GM12872 (cell line): ENCODE results near the gene VPS37B.

Experiments
- CTCF ChIP-seq: IDR thresholded peaks from 3 replicates; pipeline ENCODE4 v1.5.1; 2011; ENCODE audit warnings: low read depth, mild to moderate bottlenecking, low read length, moderate library complexity; ENCODE audit not compliant: insufficient read depth

The VPS37B gene

DNA sequence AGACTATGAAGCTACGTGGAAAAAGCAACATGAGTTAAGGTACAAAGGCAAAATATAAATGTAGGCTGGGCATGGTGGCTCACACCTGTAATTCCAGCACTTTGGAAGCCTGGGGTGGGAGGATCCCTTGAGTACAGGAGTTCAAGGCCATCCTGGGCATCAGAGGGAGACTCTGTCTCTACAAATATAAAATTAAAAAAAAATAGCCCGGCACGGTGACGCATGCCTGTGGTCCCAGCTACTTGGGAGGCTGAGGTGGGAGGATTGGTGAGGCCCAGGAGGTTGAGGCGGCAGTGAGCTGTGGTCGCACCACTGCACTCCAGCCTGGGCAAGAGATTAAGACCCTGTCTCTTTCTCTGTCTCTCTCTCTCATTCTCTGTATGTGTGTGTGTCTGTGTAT, 4.0 kb upstream of the VPS37B start:
- TF ChIP-seq CTCF, result no peak

GRCh38 chr12:122896662-122897061, 738 bp upstream of the VPS37B start:
- no peak for TF ChIP-seq CTCF

- no peak for TF ChIP-seq CTCF
Observed at GRCh38 chr12:122895320-122895703, 612 bp downstream of the VPS37B start.

DNA sequence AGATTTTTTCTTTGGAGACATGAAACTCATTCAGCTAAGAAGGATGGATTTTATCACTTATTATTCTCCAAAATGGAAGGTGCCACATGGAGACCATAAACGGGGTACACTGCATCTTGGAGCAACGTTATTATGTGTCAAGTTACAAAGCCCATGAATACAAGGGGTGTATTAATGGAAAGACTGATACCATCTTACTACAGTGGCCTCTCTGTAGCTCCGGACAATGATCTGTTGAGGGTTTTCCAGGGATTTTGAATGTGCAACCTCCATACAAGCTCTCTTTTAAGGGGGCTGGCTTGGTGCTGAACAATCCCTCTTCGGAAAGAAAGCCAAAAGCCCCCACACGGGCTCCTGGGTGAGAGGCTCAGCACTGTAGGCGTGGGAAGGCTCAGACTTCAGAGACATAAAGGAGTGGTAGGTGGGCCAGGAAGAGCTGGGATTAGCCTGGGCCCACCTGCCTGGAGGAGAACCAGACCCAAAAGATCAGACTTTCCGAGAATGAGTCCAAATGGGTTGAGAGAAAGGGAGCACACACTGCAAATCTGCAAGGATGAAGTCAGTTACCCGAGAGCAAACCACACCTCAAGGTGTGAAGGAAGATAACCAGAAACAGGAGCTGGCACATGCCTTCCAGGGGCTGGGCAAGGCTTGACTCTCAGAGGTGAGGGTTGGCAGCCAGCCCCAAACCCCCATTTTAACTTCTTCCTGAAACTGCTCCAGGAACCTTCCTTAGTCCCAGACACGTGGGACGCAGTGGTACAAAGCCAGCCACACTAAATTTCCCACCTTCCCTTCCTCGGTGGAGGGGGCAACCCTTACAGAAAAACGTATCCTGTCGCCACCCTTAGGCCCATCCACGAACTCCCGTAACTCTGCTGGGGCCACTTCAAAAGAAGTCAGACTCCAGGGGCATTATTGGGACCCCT, 1.5 kb downstream of the VPS37B start:
- TF ChIP-seq CTCF, result no peak

DNA sequence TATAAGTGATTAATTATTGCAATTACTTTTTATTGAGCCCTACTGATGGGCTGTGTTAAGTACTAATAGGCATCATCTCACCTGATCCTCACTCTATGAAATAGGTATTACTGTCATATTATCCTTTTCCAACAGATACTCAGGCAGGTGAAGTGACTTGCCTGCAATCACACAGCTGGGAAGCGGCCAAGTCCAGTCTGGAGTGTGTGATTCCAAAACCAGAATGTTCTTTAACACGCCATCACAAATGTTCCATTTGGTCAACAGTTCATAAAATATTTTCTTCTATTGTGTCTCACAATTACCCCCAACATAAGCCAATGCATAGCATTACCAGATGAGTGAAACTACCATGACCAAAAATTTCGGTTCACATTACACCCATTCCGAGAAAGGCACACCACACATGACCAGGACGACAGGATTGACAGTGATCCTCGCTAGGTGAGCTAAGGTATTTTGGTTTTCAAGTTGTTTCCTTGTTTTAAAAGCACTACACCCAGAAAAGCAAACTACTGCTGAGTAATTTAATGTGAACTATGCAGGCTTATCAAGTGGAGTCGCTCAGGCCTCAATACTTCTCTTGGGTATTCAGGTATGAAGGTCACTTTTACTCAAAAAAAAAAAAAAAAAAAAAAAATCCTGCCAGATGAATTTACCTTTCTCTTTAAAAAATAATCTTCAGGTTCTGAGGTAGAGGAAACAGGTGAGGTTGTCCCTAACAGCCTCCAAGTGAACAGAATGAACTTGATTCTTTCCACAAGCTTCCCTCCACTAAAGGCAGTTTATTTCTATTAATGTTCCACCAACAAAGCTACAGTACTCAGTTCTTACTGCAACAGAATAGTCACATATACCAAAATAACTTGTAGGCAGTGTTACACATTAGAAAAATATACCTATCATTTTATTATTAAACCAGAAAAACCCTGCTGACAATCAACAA, 2.4 kb downstream of the VPS37B start:
- no peak for TF ChIP-seq CTCF

GRCh38 chr12:122891661-122892525, 4.0 kb downstream of the VPS37B start:
- no peak for TF ChIP-seq CTCF
